ENCODE data around the gene FNDC10.

Gene FNDC10

DNA sequence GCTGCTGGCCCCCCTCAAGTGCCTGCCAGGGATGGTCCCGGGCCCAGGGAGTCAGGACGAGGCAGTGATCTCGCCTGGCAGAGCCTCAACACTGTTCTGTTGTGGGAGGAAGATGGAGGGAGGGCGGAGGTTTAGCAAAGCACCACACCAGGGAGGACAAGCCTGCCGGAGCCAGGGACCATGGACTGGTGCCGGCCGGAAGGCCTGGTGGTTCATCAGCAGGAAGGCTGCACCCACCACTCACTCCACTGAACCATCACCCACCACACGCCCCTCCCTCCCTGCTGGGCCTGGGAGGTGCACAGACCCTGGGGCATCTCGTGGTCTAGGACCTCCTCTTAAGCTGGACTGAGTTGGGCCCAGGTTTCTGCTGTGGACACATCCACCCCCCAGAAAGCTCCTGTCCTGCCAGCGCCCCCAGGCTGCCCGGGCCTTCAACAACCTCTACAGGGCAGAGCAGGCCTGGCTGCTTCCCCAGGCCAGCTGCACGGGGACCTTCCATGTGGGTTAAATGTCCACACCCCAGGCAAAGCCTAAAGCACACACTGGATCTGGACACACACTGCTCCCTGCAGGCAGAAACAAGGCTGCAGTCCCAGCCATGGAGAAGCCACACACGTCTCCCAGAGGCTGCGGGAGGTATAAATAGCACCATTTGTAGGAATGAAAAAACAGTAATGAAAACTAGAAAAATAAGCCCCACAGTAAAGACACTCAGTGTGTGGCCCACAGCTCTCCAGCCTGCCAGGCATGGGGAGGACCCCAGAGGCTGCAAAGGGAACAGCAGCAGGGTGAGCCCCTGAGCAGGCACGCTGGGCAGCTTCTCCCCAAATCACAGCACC is 49.1 kb downstream of the FNDC10 start:
- TF ChIP-seq, protein P1, sequence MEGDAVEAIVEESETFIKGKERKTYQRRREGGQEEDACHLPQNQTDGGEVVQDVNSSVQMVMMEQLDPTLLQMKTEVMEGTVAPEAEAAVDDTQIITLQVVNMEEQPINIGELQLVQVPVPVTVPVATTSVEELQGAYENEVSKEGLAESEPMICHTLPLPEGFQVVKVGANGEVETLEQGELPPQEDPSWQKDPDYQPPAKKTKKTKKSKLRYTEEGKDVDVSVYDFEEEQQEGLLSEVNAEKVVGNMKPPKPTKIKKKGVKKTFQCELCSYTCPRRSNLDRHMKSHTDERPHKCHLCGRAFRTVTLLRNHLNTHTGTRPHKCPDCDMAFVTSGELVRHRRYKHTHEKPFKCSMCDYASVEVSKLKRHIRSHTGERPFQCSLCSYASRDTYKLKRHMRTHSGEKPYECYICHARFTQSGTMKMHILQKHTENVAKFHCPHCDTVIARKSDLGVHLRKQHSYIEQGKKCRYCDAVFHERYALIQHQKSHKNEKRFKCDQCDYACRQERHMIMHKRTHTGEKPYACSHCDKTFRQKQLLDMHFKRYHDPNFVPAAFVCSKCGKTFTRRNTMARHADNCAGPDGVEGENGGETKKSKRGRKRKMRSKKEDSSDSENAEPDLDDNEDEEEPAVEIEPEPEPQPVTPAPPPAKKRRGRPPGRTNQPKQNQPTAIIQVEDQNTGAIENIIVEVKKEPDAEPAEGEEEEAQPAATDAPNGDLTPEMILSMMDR (IDR thresholded peaks at IDR 0.05): peak; percentile 25
- Mint-ChIP-seq H3K27ac (no peak overlapping the region), H3K27me3 (ENCODE audit: low read depth, poor library complexity) (no peaks in the 10 kb centered on the region), H3K4me1 (peaks cover 24% of the 10 kb centered on the region), H3K9me3 (no peaks in the 10 kb centered on the region), H3K36me3 (ENCODE audit: low read depth) (peaks cover 9% of the 10 kb centered on the region), H3K4me3 (no peak overlapping the region)
- no peak for DNase-seq

DNA sequence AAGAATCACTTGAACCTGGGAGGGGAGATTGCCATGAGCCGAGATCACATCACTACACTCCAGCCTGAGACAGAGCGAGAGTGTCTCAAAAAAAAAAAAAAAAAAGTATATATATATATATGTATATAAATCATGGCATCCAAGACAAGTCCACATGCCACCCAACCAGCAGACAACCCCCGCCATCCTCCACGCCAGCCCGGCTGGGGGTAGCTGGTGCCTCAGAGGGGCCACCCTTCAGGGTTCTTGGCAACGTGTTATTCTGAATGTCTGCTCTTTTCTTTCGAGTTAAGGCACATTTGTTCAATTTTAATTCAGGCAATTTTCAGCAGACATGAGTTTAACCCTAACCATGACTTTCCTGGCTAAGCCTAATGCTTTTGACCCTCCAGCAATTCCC is 49.8 kb downstream of the FNDC10 start:
- peak overlapping the region; percentile 80 for H3K27ac Mint-ChIP-seq
- H3K36me3 Mint-ChIP-seq (ENCODE audit: low read depth): peaks cover 6% of the 10 kb centered on the region
- H3K4me1 Mint-ChIP-seq: peaks cover 17% of the 10 kb centered on the region
- TF ChIP-seq, protein P1 (IDR thresholded peaks at IDR 0.05): no peak
- no peaks in the 10 kb centered on the region for H3K9me3 Mint-ChIP-seq
- no peak for DNase-seq
- H3K4me3 Mint-ChIP-seq: no peak overlapping the region
- H3K27me3 Mint-ChIP-seq (ENCODE audit: low read depth, poor library complexity): no peaks in the 10 kb centered on the region

DNA sequence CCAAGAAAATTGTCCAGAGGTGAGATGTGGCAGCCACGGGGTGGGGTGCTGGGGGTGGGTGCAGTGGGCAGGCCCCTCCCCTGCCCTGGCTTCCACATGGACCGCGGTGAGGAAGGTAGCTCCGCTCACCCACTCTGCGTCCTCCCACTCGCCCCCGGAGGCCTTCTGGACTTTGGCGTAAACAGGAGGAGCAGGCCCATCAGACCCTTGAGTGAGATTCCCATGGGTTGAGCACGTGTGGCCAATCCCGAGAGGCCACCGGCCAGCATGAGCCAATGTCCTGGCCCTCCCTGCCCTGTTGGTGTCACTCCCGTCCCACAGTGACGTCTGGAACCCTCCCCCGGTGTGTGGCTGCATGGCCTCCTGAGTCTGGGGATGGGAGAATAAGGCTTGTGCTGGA is 51.3 kb downstream of the FNDC10 start:
- Mint-ChIP-seq H3K27me3 (ENCODE audit: low read depth, poor library complexity) (no peaks in the 10 kb centered on the region), H3K27ac (peak overlapping the region; percentile 77), H3K4me3 (no peak overlapping the region), H3K4me1 (peaks cover 7% of the 10 kb centered on the region), H3K36me3 (ENCODE audit: low read depth) (peaks cover 10% of the 10 kb centered on the region), H3K9me3 (no peaks in the 10 kb centered on the region)
- DNase-seq: no peak
- TF ChIP-seq, protein P1 (IDR thresholded peaks at IDR 0.05): no peak

Data from nephron progenitor cell (in vitro differentiated cells).